Frontal cortex (tissue), 4 donors: ENCODE measurements around the gene ELP6. TPM values are rescaled to one million over a fixed set of nuclear protein-coding genes. Genes with fewer than 3 reads are reported as not detected.
"Not testable (repeated sequence)": the region's sequence is repeated elsewhere in the genome, so short reads cannot be mapped to it uniquely, and the experiment has no call there.

Experiments used
- DNase-seq, 2 donors: peaks; one replicate each; pipeline ENCODE4 v3.0.0; 2012; ENCODE audit warnings: low spot score in 2 of 2
- FAIRE-seq: peaks from 2 replicates; lab custom pipeline; 2012; peaks lifted over from hg19 to GRCh38; lab: Jason Lieb, UNC
- total RNA-seq: library from RNA; depleted of rRNA; stranded (reverse); fragments of >200 nt; gene quantifications from one replicate; pipeline ENCODE4 v1.2.3, GENCODE V29; 2014
- donor health status: control.
- donor health status: control.
- donor health status: control.

ELP6 gene
- total RNA-seq, 1 donor from 2014 or later: 27.3 TPM

DNA sequence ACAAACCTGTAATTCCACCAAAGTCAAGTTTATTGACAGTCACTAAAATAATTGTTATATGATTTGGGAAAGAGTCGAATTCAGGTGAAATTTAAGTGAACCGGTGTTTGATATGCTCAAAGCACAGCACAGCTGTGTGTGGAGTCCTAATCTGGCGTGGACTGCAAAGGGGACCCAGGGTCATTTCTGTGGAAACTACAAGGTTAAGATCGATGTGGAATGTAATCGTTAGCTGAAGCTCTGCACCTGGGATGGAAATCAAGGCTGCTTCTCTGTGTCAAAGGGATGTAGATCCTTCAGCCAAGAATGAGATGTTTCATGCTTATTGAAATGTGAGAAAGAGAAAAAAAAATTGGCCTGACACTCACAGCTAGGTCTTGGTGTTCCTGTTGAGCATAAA is 1.6 kb upstream of the ELP6 start:
- FAIRE-seq (no peak), DNase-seq (no peak)

DNA sequence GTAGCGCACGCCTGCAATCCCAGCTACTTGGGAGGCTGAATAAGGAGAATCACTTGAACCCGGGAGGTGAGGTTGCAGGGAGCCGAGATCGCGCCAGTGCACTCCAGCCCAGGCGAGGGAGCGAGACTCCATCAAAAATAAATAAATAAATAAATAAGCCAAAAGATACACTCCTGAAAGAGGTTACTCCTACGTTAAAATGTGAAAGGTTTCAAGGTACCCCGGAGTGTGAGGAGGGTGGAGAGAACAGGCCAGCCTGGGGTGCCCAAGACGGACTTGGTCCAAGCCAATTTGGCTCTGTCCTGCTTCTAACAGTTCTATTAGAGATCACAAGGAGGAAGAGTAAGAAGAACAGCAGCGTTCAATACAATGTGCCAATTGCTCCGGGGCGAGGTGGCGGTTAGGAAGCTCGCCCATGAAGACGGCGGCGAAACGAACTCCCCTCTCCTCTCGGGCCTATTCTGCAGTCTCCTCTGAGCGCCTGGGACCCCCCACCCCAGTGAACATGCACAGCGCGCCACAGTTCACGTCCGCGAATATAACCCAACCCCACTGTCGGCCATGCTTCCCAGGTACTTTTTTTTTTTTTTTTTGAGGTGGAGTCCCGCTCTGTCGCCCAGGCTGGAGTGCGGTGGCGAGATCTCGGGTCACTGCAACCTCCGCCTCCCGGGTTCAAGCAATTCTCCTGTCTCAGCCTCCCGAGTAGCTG is 942 bp downstream of the ELP6 start:
- FAIRE-seq: no peak
- DNase-seq: no peak

DNA sequence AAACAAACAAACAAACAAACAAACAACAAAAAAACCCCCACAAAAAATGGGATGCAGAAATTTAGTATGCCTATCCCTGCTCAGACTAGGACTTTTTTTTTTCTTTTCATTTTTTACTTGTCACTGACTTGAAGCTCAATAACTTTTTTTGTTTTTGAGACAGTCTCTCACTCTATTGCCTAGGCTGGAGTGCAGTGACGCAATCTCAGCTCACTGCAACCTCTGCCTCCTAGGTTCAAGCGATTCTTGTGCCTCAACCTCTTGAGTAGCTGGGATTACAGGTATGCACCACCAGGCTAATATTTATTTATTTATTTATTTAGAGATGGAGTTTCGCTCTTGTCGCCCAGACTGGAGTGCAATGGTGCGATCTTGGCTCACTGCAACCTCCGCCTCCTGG is 8.2 kb downstream of the ELP6 start:
- FAIRE-seq: not testable (repeated sequence)

DNA sequence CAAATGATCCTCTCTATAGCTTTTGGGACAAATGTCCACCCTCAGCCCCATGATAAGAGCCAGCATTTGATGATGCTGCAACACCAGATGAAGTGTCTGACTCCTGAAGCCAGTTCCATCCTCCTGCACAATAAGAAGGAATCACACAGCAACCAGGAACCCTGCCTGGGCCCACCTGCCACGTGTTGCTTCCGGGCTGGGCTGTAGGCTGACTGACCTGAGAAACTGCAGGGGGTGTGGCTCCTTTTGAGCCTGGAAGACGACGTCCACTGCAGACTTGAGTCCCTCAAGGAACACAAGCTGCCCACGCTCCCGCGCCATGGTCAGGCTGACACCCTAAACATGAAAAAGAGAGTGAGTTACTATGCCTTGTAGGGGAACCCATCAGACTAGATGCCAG is 9.4 kb downstream of the ELP6 start:
- no peak for DNase-seq
- FAIRE-seq: no peak

More for the DNA sequence above, 8.2 kb downstream of the ELP6 start:
- DNase-seq: not testable (repeated sequence)

DNA sequence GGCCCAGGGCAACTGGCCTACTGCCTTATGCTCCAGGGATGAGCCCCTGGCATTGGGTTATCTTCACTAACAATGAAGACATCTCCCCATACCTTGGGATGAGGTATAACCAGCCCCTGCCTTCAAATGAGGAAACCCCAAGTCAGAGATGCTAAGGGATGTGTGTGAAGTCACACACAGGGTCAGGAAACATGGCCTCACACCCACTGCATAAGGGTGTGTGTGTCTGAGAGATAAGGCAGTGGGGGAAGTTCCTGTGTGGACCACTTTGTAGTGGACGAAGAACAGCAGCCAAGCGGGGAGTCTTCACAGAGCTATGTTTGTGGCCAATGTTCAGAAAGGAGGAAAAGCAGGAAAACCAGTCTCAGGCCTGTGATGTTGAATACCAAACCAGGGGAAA is 10.5 kb downstream of the ELP6 start:
- DNase-seq (no peak), FAIRE-seq (no peak)

DNA sequence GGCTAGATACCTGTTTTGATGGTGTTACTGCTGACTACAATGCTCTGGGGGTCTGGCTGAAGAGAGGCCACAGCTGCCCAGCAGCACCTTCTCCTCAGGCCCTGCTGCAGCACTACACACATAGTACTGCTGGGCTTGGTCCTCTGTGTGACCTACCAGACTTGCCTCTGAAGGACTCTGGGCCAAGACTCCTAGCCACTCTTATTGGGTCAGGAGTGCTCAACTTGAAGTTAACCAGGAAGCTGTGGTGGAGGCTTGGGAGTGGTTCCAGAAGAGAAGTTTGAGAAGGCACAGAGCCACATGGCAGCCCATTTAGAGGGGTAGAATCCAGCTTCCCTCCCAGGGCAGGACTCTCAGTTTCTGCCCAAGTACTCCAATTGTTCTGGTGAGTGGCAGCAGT is 16.6 kb downstream of the ELP6 start:
- FAIRE-seq (no peak), DNase-seq (no peak)

DNA sequence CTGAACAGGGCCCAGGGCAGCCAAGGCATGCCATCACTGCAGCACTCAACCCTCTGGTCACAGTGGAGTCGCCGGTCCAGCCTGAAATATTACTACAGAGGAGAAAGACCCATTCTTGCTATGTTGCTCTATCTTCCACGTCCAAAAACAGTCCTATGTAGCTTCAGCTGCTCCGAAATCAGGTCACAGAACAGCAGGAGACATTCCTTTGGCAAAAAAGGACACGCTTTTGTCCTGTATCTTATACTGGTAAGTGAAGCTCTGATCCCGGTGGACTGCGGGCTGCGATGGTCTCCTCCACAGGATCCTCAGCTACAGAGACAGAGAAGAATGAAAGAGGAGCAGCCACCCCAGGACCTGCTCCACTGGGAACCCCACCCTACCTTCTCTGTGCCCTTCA is 17.6 kb downstream of the ELP6 start:
- no peak for DNase-seq
- no peak for FAIRE-seq

DNA sequence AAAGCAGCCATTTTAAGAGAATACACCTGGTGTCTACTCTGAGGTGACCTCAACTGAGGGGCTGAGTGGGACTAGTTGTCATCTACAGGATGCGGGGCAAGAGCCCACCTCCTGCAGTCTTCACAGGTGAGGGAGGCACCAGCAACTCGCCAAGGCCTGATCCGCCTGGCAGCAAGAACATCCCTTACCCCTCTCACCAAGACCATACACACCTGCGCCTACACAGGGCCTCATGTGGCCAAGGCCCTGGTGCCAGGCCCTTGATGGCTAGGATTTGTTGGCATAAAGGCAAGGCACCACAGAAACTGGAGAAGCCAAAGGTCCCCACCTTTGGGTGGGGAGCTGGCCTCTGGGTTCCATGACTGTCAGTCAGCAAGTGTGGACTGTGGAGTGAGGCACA is 18.4 kb downstream of the ELP6 start:
- FAIRE-seq: no peak
- DNase-seq: no peak

DNA sequence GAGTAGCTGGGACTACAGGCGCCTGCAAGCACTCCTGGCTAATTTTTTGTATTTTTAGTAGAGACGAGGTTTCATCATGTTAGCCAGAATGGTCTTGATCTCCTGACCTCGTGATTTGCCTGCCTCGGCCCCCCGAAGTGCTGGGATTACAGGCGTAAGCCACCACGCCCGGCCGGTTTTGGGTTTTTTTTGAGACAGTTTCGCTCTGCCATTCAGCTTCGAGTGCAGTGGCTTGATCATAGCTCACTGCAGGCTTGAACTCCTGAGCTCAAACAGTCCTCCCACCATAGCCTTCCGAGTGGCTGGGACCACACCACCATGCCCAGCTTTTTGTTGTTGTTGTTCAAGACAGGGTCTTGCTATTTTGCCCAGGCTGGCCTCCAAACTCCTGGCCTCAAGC is 21.7 kb downstream of the ELP6 start:
- FAIRE-seq (no peak), DNase-seq (no peak)

DNA sequence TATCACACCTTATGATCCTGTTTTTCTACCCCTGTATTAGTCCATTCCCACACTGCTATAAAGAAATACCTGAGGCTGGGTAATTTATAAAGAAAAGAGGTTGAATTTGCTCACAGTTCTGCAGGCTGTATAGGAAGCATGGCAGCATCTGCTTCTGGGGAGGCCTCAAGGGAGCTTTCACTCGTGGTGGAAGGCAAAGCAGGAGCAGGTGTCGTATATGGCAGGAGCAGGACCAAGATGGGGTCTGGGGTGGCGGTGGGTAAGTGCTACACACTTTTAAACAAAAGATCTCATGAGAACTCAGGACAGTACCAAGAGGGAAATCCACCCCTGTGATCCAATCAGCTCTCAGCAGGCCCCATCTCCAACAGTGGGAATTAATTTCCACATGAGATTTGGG is 22.3 kb downstream of the ELP6 start:
- FAIRE-seq (no peak), DNase-seq (no peak)

DNA sequence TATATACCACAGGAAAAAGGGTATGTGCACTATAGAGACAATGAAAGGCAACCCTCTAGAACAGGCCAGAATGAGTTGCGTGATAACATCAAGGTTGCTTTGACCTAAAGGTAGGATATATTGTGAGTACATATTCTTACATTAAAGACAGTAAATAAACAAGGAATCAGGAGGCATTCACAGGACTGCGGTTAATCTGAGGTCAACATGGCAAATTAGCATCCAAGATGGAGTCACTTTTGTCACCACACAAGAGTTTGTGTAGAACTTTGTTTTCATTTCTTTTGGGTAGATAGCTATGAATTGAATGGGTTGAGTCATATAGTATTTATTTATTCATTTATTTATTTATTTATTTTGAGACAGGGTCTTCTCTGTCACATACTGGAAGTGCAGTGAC is 26.2 kb downstream of the ELP6 start:
- DNase-seq: no peak
- FAIRE-seq: no peak

DNA sequence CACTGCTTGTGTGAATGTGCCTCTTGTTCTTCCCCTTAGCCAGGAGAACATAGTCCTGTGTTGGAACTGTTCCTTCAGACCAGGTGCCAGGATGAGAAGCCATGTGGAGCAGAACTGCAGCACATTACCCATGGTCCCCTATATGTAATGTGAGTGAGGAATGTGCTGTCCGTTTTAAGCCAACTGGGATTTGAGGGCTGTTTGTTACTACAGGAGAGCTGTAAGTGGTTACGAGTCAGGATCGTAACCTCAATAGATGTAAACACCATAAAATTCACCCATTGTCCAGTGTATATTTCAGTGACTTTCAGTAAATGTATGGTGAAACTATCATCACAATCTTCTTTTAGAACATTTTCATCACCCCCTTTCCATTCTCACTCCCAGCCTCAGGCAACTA is 27.7 kb downstream of the ELP6 start:
- DNase-seq (no peak), FAIRE-seq (no peak)

DNA sequence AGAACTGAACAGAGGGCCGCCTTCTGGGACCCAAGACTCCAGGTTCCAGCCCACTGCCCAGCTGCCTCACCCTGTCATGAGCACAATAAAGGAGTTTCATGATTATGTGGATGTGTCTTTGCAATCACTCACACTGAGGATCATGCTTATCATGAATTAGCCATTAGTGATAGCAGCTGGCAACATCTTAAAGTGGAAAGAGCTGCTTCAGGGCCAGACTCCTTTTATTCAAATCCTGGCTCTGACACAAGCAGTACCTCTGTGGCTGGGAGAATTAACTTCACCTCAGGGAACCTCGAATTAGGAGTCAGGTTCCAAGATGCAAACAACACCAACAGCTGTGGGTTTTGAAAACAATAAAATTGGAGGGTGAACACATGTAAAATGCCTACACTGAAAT is 31.1 kb downstream of the ELP6 start:
- no peak for FAIRE-seq
- no peak for DNase-seq

DNA sequence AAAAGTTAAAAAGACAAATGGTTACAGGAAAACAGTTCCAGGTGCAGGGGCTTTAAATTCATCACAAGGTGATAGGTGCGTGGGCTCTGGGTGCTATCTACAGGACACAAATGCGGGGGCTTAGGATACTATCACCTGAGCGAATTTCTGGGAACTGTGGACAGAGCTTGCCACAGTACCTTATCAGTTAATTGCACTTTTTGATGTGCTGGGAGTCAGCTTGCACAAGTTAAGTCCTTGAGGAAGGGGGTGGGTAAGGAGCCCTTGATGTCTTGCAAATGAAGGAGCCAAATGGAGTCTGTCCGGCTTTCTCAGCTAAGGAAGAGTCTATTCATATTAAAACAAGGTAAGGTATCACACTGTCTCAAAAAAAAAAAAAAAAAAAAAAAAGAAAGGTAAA is 31.7 kb downstream of the ELP6 start:
- DNase-seq, FAIRE-seq: not testable (repeated sequence)

DNA sequence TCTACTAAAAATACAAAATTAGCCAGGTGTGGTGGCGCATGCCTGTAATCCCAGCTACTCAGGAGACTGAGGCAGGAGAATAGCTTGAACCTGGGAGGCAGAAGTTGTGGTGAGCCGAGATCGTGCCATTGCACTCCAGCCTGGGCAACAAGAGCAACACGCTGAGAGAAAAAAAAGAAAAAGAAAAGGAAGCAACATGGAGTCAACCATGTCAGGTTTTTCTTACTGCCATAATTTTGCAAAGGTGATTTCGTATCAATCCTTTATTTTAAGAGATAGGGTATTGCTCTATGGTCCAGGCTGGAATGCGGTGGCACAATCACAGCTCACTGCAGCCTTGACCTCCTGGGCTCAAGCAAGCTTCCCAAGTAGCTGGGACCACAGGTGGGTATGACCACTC is 33.2 kb downstream of the ELP6 start:
- not testable (repeated sequence) for DNase-seq, FAIRE-seq

DNA sequence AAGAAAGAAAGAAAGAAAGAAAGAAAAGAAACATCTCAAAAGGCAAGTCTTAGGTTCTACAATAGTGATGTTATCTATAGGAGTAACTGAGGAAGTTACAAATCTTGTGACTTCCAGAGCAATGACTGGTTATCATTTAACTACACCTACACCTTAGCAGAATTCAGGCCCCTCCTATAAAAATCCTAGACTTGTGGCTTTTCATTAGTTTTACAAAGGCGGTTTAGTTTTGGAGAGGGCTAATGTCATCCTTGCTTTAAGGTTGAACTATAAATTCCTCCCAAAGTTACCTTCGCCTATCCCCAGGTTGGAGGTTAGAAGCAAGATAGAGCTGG is 33.7 kb downstream of the ELP6 start:
- DNase-seq (no peak), FAIRE-seq (no peak)

DNA sequence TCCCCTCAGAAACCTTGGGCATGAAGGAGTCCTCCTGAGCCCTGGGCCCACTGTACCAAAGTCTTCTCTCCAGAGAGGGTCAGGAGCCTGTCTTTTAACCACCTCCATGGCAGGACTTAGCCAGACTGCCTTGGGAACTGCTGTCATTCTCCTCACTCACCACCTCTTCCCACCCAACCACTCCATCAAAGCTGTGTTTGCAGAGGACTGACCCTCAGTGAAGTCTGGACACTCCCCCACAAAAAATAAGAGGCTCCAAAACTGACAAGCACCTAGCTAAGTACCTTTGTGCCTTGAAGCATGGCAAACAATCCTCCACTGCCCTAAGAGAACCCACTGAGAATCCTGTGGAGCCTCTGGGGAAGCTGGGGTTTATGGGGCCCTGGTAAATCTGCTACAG is 35.5 kb downstream of the ELP6 start:
- FAIRE-seq (no peak), DNase-seq (no peak)

DNA sequence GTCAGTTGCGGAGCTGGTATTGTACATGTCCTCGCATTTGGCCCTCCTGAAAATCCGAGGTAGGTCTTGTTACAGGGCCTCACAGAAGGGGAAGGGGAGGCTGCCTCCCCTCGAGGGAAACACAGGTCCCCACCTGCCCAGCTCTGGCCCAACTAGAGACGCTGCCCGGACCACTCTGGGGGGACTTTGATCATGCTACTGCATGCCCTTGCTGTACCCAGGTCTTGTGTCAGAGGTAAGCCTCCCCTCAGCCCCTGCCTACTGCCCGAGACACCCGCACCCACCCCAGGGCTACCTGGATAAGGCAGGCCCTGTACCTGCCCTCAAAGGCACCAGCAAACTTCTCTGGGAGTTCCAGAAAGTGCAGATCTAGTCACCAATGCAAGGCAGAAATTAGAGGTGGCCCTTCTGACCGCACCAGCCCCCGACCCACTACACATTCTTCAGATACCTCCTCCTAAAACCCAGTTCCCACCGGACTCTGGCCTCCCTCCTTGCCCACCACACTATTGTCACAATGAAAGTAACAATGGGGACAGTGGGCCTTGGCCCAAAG is 36.8 kb downstream of the ELP6 start:
- FAIRE-seq: no peak
- DNase-seq: no peak

DNA sequence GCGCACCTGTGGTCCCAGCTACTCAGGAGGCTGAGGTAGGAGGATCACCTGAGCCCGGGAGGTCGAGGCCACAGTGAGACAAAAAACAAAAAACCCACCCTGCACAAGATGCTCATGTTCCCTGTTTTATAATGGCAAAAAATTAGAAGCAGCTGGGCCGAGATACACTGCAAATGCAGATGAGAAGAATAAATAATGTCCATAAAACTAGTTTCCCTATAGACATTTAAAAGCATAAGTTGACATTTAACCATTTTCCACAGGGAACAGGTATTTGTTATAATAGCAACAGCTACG is 37.2 kb downstream of the ELP6 start:
- FAIRE-seq (no peak), DNase-seq (no peak)

DNA sequence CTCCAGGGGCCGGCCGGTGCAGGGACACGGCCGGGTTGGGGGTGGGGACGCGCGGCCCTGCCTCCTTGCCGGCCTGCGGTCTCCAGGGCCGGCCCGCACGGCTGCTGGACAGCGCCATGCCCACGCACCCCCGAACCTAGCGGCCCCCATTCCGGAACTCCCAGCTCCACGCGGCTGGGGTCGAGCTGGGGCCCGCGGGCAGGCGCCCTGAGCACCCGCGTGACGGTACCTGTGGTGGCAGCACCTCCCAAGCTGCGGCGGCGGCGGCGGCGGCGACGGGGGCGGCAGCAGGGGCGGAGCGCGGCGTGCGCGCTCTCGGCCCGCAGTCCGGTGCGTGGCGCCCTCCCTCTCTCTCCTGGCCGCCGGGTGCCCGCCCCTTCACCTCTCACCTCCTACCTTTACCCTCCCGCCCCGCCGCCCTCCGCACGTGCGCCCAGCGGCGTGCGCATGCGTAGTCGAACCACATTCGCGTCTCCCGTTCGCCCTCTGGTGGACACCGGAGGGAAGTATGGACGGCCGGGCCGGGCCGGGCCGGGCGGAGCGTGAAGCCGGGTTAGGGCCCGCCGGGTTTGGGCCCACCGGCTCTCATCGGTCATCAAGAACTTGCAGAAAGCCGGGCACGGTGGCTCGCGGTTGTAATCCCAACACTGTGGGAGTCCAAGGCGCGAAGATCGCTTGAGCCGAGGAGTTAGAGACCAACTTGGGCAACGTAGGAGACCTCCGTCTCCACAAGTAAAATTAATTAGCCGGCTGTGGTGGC is 37.8 kb downstream of the ELP6 start, which contains the start of gene SCAP:
TSS of gene SCAP (minus strand) at position 372 of the 760 bp plus-strand sequence. CDS start 32,948 bp downstream, outside the sequence.
- DNase-seq (peak; percentile 93 to 96), FAIRE-seq (no peak)

DNA sequence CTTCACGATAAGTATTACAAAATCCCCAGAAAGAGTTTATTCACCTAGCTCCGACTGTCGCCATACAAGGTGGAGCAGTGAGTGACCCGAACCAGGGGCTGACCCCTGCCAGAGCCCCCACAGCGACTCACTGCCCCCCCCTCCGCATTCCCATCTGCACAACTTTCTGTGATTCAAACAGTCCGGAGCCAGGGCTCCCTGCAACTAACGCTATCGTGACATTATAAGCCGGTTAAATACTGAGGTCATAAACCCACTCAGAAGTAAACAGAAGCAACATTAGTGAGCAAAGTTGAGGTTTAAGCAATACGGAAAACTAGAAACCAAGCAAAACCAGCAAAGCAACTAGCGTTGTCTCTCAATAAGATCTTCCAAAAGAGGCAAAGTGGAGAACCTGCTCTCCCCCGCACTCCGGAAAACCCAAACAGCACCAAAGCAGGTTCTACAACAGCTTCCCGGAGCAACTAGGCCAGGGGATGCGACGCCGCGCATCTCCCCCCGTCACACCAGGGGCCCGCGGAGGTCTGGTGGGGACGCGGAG is 38.4 kb downstream of the ELP6 start:
- DNase-seq: no peak
- no peak for FAIRE-seq
